Measurements from ENCODE around the gene AMN1.

DNA sequence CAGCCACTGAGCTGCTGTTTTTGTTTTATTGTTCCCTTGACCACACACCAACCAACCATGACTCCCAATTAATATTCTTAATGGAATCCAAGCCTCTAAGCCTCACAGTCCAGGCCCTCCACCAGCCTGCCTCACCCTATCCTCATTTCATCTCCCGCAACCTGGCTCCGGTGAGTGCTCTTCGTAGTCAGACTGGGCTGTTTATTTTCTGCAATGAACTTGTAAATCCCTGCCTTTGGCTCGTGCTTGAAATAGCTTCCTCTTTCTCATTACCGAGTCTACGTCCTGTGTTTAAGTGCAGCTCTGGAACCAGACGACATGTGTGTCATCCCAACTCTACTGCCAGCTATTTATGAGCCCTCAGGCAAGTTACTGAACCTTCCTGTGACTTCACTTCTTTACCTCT lies 81.7 kb downstream of the AMN1 start:
- TF ChIP-seq, protein P1, sequence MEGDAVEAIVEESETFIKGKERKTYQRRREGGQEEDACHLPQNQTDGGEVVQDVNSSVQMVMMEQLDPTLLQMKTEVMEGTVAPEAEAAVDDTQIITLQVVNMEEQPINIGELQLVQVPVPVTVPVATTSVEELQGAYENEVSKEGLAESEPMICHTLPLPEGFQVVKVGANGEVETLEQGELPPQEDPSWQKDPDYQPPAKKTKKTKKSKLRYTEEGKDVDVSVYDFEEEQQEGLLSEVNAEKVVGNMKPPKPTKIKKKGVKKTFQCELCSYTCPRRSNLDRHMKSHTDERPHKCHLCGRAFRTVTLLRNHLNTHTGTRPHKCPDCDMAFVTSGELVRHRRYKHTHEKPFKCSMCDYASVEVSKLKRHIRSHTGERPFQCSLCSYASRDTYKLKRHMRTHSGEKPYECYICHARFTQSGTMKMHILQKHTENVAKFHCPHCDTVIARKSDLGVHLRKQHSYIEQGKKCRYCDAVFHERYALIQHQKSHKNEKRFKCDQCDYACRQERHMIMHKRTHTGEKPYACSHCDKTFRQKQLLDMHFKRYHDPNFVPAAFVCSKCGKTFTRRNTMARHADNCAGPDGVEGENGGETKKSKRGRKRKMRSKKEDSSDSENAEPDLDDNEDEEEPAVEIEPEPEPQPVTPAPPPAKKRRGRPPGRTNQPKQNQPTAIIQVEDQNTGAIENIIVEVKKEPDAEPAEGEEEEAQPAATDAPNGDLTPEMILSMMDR (IDR thresholded peaks at IDR 0.05; ENCODE audit: low read length), result no peak
- no peak for TF ChIP-seq EZH2 (IDR thresholded peaks at IDR 0.05; ENCODE audit: borderline replicate concordance, low read length)

Data from OCI-LY1 (cell line).